GM12891 (cell line): ENCODE data around the gene CDC42BPG.

Experiments
- PAX5 ChIP-seq: IDR thresholded peaks from 2 replicates; pipeline ENCODE4 v1.6.1; 2011; ENCODE audit warnings: low read length, moderate library complexity, mild to moderate bottlenecking; ENCODE audit not compliant: insufficient read depth, severe bottlenecking
- POLR2A ChIP-seq: IDR thresholded peaks from 2 replicates; pipeline ENCODE4 v1.6.1; 2011; ENCODE audit warnings: low read depth, low read length, control low read depth
- POLR2AphosphoS5 ChIP-seq: IDR thresholded peaks from 2 replicates; pipeline ENCODE4 v1.6.1; 2011; ENCODE audit warnings: low read depth, low read length, control low read depth
- TAF1 ChIP-seq: IDR thresholded peaks from 2 replicates; pipeline ENCODE4 v1.6.1; 2011; ENCODE audit warnings: low read depth, low read length, control low read depth

DNA sequence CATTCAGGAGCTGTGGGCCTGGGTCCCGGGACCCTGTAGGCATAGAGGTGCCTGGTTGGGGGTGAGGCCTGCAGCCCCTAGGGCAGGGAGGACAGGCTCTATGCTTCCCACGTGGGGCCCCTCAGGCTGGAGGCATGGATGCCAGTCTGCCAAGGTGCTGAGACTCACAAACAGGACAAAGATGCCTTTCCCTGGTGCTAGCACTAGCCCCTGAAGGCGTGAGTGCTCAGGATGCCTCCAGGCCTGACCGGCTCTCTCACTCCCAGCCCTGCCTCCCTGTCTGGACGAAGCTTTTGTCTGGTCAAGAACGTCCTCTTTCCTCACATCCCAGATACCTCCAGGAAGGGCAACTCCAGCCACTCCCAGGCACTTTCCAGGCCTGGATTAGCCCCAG lies 2.1 kb downstream of the CDC42BPG start:
- TF ChIP-seq POLR2A, result no peak
- TF ChIP-seq POLR2AphosphoS5, result no peak
- TF ChIP-seq TAF1, result no peak
- TF ChIP-seq PAX5, result no peak
